Mesenchymal stem cell (in vitro differentiated cells and primary cell): ENCODE results near the gene IGSF22.

Source experiments
- DNase-seq: peaks from one replicate; pipeline ENCODE4 v3.0.0-alpha.2; 2013
- H2AFZ ChIP-seq: one replicate; pipeline ENCODE4 v1.6.1; 2013; ENCODE audit warnings: low read depth, mild to moderate bottlenecking, control low read depth, inconsistent platforms, low read length, moderate library complexity
- H2AK5ac ChIP-seq: 2 replicates; pipeline ENCODE4 v1.6.1; 2013; ENCODE audit warnings: low read length, moderate library complexity, mild to moderate bottlenecking, inconsistent platforms; ENCODE audit not compliant: severe bottlenecking
- H2BK120ac ChIP-seq: one replicate; pipeline ENCODE4 v1.6.1; 2013; ENCODE audit warnings: low read depth, mild to moderate bottlenecking, inconsistent platforms, low read length, moderate library complexity
- H2BK12ac ChIP-seq, 2 experiments: one replicate each; pipeline ENCODE4 v1.6.1; 2013; ENCODE audit warnings: inconsistent platforms in 2 of 2, low read length in 2 of 2, mild to moderate bottlenecking in 2 of 2, moderate library complexity in 2 of 2, control low read depth in 1 of 2
- H2BK15ac ChIP-seq: one replicate; pipeline ENCODE4 v1.6.1; 2013; ENCODE audit warnings: mild to moderate bottlenecking, low read depth, inconsistent platforms; ENCODE audit not compliant: poor library complexity, severe bottlenecking
- H2BK5ac ChIP-seq: 2 replicates; pipeline ENCODE4 v1.6.1; 2013; ENCODE audit warnings: low read depth, mild to moderate bottlenecking, low read length, control low read depth, inconsistent platforms; ENCODE audit not compliant: poor library complexity, severe bottlenecking
- H3K14ac ChIP-seq, 2 experiments: one replicate each; pipeline ENCODE4 v1.6.1; 2013; ENCODE audit warnings: inconsistent platforms in 2 of 2, low read length in 2 of 2, control low read depth in 1 of 2, mild to moderate bottlenecking in 1 of 2, moderate library complexity in 1 of 2
- H3K18ac ChIP-seq, 2 experiments: one replicate each; pipeline ENCODE4 v1.6.1; 2013; ENCODE audit warnings: inconsistent platforms in 2 of 2, low read length in 2 of 2, control low read depth in 1 of 2, low read depth in 1 of 2, mild to moderate bottlenecking in 1 of 2
- H3K23ac ChIP-seq, 2 experiments: one replicate each; pipeline ENCODE4 v1.6.1; 2013; ENCODE audit warnings: inconsistent platforms in 2 of 2, low read length in 2 of 2, mild to moderate bottlenecking in 2 of 2, moderate library complexity in 2 of 2, control low read depth in 1 of 2
- H3K27ac ChIP-seq: 2 replicates; pipeline ENCODE4 v1.5.1; 2013; ENCODE audit warnings: mild to moderate bottlenecking, moderate library complexity, low read length, control low read depth, inconsistent platforms; ENCODE audit not compliant: poor library complexity, severe bottlenecking
- H3K27me3 ChIP-seq, 2 experiments: 2 replicates each; pipeline versions ENCODE4 v1.6.1 to v1.7.0; 2013; ENCODE audit warnings: low read length in 2 of 2, mild to moderate bottlenecking in 2 of 2, moderate library complexity in 2 of 2, control low read depth in 1 of 2, inconsistent platforms in 1 of 2; ENCODE audit not compliant: control insufficient read depth in 1 of 2, insufficient read depth in 1 of 2
- H3K36me3 ChIP-seq, 2 experiments: 2 replicates each; pipeline versions ENCODE4 v1.6.1 to v1.7.0; 2013; ENCODE audit warnings: low read length in 2 of 2, control low read depth in 1 of 2, inconsistent platforms in 1 of 2, low read depth in 1 of 2, mild to moderate bottlenecking in 1 of 2; ENCODE audit not compliant: insufficient read depth in 2 of 2, control insufficient read depth in 1 of 2
- H3K4ac ChIP-seq, 2 experiments: one replicate each; pipeline ENCODE4 v1.6.1; 2013; ENCODE audit warnings: inconsistent platforms in 2 of 2, low read length in 2 of 2, mild to moderate bottlenecking in 2 of 2, moderate library complexity in 2 of 2, control low read depth in 1 of 2, low read depth in 1 of 2
- H3K4me1 ChIP-seq: 2 replicates; pipeline ENCODE4 v1.6.1; 2013; ENCODE audit warnings: low read depth, low read length, control low read depth; ENCODE audit not compliant: control insufficient read depth, insufficient read depth
- H3K4me2 ChIP-seq: 2 replicates; pipeline ENCODE4 v1.6.1; 2013; ENCODE audit warnings: low read length, mild to moderate bottlenecking, inconsistent platforms; ENCODE audit not compliant: poor library complexity, severe bottlenecking
- H3K4me3 ChIP-seq, 2 experiments: 2 replicates each; pipeline versions ENCODE4 v1.5.1 to v1.7.0; 2013; ENCODE audit warnings: low read length in 2 of 2, mild to moderate bottlenecking in 2 of 2, control low read depth in 1 of 2, low read depth in 1 of 2; ENCODE audit not compliant: insufficient read depth in 1 of 2
- H3K79me1 ChIP-seq: replicated peaks from 2 replicates; pipeline ENCODE4 v1.6.1; 2013; ENCODE audit warnings: mild to moderate bottlenecking, control low read depth, low read length, inconsistent platforms; ENCODE audit not compliant: poor library complexity, severe bottlenecking
- H3K9ac ChIP-seq: 2 replicates; pipeline ENCODE4 v1.7.0; 2013; ENCODE audit warnings: mild to moderate bottlenecking, low read length, moderate library complexity
- H3K9me3 ChIP-seq: 2 replicates; pipeline ENCODE4 v1.7.0; 2013; ENCODE audit warnings: mild to moderate bottlenecking, low read length; ENCODE audit not compliant: control insufficient read depth
- H4K8ac ChIP-seq: one replicate; pipeline ENCODE4 v1.6.1; 2013; ENCODE audit warnings: inconsistent platforms, mild to moderate bottlenecking, low read length, moderate library complexity
- H4K91ac ChIP-seq: one replicate; pipeline ENCODE4 v1.6.1; 2013; ENCODE audit warnings: mild to moderate bottlenecking, low read length, inconsistent platforms
- WGBS: methylation state at CpG from one replicate; pipeline ENCODE4 v1.1.7; 2013; ENCODE audit warnings: mixed read lengths; 5-methylcytosine and 5-hydroxymethylcytosine counted together

Gene IGSF22

DNA sequence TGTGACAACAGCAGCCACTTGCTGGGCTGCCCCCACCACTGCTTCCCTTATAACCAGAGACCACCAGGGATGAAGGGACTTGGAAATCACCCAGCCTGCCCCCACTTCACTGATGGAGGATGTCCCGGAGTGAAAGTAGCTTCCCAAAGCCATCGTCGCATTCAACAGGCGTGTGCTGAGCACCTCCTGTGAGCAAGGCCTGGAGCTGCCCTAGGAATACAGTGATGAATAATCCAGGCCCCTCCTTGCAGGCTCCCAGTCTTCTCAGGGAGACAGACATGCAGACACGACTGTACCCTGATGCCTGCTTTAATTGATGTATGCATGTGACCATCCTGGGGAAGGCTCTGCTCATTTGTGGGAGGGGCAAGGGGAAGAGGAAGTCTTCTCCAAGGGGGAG, 43.0 kb upstream of the IGSF22 start:
- Histone ChIP-seq H3K36me3 (no peaks in the 10 kb centered on the region), H3K4me3 (no peak overlapping the region), H3K9me3 (no peaks in the 10 kb centered on the region), H3K79me1 (no peaks in the 10 kb centered on the region), H3K23ac (no peak overlapping the region), H2BK12ac (no peak overlapping the region), H3K27me3 (peaks cover 28 to 32% of the 10 kb centered on the region in 2 experiments), H2AFZ (no peak overlapping the region), H3K27ac (no peak overlapping the region), H3K18ac (no peak overlapping the region), H2BK15ac (no peak overlapping the region), H3K9ac (no peak overlapping the region), H4K91ac (no peak overlapping the region), H2BK5ac (no peak overlapping the region), H2AK5ac (no peak overlapping the region), H3K14ac (no peak overlapping the region), H3K4me2 (no peak overlapping the region), H4K8ac (no peak overlapping the region), H2BK120ac (no peak overlapping the region), H3K4ac (no peak overlapping the region), H3K4me1 (peaks cover 2% of the 10 kb centered on the region)
- WGBS: 84% methylated on average over 5 of the region's 5 CpGs
- no peak for DNase-seq

DNA sequence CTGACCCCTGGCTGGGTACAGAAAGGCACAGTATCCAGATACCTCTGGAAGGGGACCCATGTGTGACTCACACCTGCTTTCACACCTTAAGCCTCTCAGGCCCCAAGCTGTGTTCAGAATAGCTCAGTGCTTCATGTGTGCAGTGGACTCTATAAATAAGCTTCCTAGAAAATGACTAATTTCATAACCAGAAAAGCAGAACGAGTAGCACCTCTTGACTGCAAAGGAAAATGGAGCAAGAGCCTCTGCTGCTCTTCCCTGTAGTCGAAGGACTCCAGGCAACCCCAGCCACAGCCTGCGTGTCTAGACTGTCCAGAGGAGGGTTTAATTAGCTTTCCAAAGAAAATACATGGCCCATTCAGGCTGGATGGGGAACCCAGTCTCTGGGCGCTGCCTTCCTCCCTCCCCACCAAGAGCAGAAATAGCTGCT, 42.5 kb upstream of the IGSF22 start:
- Histone ChIP-seq H2BK15ac (no peak overlapping the region), H2BK5ac (no peak overlapping the region), H3K9me3 (no peaks in the 10 kb centered on the region), H3K27ac (no peak overlapping the region), H3K36me3 (no peaks in the 10 kb centered on the region), H3K9ac (no peak overlapping the region), H3K14ac (no peak overlapping the region), H2BK120ac (no peak overlapping the region), H2AK5ac (no peak overlapping the region), H3K23ac (no peak overlapping the region), H3K27me3 (peaks cover 26 to 27% of the 10 kb centered on the region in 2 experiments), H3K4me1 (peaks cover 2% of the 10 kb centered on the region), H2AFZ (no peak overlapping the region), H3K18ac (no peak overlapping the region), H4K91ac (no peak overlapping the region), H3K4ac (no peak overlapping the region), H3K79me1 (no peaks in the 10 kb centered on the region), H3K4me2 (no peak overlapping the region), H2BK12ac (no peak overlapping the region), H3K4me3 (no peak overlapping the region), H4K8ac (no peak overlapping the region)
- 89% methylated on average over 4 of the region's 4 CpGs for WGBS
- DNase-seq: no peak

DNA sequence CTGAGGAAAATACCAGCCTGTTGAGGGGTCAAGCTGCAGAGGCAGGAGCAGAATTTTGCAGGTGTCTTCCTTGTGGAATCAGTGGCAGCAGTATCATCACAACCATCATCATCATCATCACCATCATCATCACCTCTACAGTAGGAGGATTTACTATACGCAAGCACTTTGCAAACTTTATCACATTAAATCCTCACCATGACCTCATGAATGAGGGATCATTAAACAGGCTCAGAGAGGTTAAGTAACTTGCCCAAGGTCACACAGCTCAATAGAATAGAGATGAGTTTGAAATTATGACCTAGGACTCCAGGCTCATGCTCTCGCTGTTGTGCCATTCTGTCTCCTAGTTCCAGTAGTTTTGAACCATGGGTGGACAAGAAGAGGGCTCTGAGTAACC, 40.0 kb upstream of the IGSF22 start:
- WGBS: 83% methylated on average over 1 of the region's 2 CpGs

DNA sequence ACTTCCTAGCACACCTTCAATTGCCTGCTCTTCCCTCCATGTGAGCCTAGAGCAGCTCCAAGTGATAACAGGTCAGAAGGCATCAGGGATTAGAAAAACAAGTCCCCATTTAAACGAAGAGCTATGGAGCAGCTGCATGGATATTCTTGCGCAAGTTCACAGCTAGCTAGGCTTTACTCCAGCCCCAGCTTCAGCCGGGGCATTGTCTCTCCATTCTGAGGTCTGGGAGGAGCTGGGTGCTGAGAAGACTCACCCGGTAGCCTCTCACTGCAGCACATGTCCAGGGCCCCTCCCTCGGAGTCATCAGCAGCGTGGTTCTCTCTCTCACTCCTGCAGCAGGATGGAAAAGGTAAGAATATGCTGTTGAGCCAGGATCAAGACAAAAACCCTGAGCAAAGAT, 39.6 kb upstream of the IGSF22 start:
- WGBS: 80% methylated on average over 6 of the region's 6 CpGs
- H4K8ac ChIP-seq: no peak overlapping the region

More for the DNA sequence above, 40.0 kb upstream of the IGSF22 start:
- DNase-seq: no peak
- Histone ChIP-seq H3K27ac (no peak overlapping the region), H3K4me3 (no peak overlapping the region), H3K9ac (no peak overlapping the region), H3K4me2 (no peak overlapping the region), H4K91ac (no peak overlapping the region), H3K23ac (no peak overlapping the region), H3K36me3 (no peaks in the 10 kb centered on the region), H3K79me1 (no peaks in the 10 kb centered on the region), H2BK120ac (no peak overlapping the region), H3K27me3 (peaks cover 3 to 4% of the 10 kb centered on the region in 2 experiments), H3K18ac (no peak overlapping the region), H3K4me1 (peaks cover 2% of the 10 kb centered on the region), H4K8ac (no peak overlapping the region), H3K4ac (no peak overlapping the region), H2AK5ac (no peak overlapping the region), H2BK12ac (no peak overlapping the region), H2BK5ac (no peak overlapping the region), H3K9me3 (no peaks in the 10 kb centered on the region), H2AFZ (no peak overlapping the region), H3K14ac (no peak overlapping the region), H2BK15ac (no peak overlapping the region)

More for the DNA sequence above, 39.6 kb upstream of the IGSF22 start:
- no peak overlapping the region for H2AFZ ChIP-seq
- no peaks in the 10 kb centered on the region for H3K9me3 ChIP-seq
- H4K91ac ChIP-seq: no peak overlapping the region
- no peak overlapping the region for H3K18ac ChIP-seq
- H2BK120ac ChIP-seq: no peak overlapping the region
- H3K23ac ChIP-seq: no peak overlapping the region
- no peaks in the 10 kb centered on the region for H3K79me1 ChIP-seq
- H3K4ac ChIP-seq: no peak overlapping the region
- no peaks in the 10 kb centered on the region for H3K27me3 ChIP-seq
- no peak overlapping the region for H3K4me3 ChIP-seq
- H3K4me2 ChIP-seq: no peak overlapping the region
- H3K4me1 ChIP-seq: peaks cover 2% of the 10 kb centered on the region
- no peak overlapping the region for H2BK12ac ChIP-seq
- no peaks in the 10 kb centered on the region for H3K36me3 ChIP-seq
- no peak for DNase-seq
- H3K9ac ChIP-seq: no peak overlapping the region
- H3K14ac ChIP-seq: no peak overlapping the region
- no peak overlapping the region for H2AK5ac ChIP-seq
- H3K27ac ChIP-seq: no peak overlapping the region
- H2BK15ac ChIP-seq: no peak overlapping the region
- no peak overlapping the region for H2BK5ac ChIP-seq
